ENCODE results near the gene OSBPL3.

DNA sequence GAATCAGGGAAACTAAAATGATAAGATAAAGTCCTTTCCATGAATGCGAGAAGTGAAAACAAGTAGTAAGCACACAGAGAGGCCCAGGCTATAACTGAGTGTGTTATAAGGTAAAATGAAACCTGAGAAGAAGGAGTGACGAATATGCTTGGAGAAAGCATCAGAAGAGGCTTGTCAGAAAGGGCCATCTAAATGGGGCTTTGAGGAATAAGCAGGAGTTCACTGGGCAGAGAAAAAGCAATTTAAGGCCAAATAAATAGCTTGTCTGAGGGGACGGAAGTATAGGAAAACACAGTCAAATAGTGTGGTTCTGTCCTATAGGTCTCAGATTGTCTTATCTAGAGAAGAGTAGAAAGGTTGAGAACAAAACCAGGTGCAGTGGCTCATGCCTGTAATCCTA is 163.1 kb downstream of the OSBPL3 start:
- TF ChIP-seq, protein P1, sequence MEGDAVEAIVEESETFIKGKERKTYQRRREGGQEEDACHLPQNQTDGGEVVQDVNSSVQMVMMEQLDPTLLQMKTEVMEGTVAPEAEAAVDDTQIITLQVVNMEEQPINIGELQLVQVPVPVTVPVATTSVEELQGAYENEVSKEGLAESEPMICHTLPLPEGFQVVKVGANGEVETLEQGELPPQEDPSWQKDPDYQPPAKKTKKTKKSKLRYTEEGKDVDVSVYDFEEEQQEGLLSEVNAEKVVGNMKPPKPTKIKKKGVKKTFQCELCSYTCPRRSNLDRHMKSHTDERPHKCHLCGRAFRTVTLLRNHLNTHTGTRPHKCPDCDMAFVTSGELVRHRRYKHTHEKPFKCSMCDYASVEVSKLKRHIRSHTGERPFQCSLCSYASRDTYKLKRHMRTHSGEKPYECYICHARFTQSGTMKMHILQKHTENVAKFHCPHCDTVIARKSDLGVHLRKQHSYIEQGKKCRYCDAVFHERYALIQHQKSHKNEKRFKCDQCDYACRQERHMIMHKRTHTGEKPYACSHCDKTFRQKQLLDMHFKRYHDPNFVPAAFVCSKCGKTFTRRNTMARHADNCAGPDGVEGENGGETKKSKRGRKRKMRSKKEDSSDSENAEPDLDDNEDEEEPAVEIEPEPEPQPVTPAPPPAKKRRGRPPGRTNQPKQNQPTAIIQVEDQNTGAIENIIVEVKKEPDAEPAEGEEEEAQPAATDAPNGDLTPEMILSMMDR (IDR thresholded peaks at IDR 0.05; ENCODE audit: low read depth, low read length) = no peak
- TF ChIP-seq POLR2A (IDR thresholded peaks at IDR 0.05; ENCODE audit: extremely low read depth, insufficient read length) (no peak), MAX (IDR thresholded peaks at IDR 0.05; ENCODE audit: low read depth, low read length) (no peak), MYC (IDR thresholded peaks at IDR 0.05; ENCODE audit: low read depth, low read length) (no peak)
